Measurements from ENCODE around the gene TP53INP2.
"Not testable (repeated sequence)": the region's sequence is repeated elsewhere in the genome, so short reads cannot be mapped to it uniquely, and the experiment has no call there.

TP53INP2 gene, protein sequence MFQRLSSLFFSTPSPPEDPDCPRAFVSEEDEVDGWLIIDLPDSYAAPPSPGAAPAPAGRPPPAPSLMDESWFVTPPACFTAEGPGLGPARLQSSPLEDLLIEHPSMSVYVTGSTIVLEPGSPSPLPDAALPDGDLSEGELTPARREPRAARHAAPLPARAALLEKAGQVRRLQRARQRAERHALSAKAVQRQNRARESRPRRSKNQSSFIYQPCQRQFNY

DNA sequence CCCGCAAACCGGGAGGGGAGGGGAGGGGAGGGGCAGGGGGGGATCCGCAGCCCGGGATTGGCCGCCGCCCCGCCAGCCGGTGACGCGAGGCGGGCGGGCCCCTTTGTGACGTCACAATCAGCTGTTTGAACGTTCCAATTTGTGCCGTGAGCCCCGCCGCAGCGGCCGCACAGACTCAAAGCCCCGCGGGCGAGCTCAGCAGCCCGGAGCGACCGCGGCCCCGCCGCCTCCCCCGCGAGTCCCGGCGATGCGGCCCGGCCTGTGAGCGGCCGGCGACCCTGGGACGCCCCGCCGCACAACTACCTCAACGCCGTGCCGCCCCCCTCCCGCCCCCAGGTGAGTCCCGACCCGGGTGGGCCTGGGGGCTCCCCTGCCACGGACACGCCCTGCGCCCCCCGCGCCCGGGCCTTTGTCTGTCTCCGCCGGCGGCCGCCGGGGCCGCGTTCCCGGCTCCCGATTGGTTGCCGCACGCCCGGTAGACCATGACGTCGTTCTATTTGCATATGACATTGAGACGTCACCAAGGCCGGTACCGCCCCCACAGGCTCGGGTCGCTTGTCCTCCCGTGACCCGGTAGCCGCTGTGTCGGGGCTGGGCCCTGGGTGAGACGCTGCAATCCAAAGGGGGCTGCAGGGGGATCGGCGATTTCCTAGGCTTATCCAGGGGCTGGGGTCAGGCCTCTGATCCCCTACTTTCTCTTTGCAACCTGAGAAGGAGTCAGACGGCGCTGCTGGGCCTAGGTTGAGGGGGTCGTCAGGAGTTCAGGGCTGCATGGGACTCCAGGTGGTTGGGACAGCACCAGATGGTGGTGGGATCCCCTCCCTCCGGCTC lies at the start of gene TP53INP2:
Gene TP53INP2, plus strand, starts transcription at position 168 of the 831 bp plus-strand sequence. CDS start 4,396 bp downstream, outside the sequence.
- peak; percentile 48 to 80 (median 54) for DNase-seq

DNA sequence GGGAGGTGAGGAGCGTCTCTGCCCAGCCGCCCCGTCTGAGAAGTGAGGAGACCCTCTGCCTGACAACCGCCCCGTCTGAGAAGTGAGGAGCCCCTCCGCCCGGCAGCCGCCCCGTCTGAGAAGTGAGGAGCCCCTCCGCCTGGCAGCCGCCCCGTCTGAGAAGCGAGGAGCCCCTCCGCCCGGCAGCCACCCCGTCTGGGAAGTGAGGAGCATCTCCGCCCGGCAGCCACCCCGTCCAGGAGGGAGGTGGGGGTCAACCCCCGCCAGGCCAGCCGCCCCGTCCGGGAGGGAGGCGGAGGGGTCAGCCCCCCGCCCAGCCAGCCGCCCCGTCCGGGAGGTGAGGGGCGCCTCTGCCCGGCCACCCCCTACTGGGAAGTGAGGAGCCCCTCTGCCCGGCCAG lies 45.5 kb upstream of the TP53INP2 start:
- not testable (repeated sequence) for DNase-seq

DNA sequence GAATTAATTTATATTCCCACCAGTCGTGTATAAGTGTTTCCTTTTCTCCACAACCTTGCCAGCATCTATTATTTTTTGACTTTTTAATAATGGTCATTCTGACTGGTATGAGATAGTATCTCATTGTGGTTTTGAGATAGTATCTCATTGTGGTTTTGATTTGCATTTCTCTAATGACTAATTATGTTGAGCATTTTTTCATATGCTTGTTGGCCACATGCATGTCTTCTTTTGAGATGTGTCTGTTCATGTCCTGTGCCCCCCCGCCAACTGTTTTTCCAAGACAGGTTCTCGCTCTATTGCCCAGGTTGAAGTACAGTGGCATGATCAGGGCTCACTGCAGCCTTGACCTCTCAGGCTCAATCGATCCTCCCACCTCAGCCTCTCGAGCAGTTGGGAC lies 42.3 kb upstream of the TP53INP2 start:
- DNase-seq = not testable (repeated sequence)

DNA sequence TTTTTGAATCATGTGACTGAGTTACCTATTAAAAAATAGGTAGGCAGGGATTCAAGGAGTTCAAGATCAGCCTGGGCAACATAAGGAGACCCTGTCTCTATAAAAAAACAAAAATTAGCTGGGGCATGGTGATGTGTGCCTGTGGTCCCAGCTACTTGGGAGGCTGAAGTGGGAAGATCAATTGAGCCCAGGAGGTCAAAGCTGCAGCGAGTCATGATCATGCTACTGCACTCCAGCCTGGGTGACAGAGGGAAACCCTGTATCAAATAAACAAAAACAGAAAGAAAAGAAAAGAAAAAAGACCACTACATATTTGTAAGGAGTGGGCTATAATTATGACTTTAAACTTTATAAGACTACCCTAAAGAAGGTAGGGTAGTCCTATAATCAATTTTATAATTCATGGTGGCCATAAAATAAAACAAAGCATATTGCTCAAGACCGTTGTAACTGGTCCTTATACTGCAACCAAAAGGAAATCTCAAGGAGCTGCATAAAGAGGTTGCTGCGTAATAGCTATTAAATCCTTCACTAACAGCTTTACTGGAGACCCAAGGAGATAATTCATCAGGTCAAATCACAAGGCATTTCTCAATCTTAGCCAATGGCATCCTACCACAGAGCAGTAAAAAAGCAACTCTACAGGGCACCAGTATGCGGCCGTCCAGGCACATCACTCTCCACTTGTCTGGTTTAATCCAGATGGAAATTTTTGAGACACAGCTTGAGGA lies 40.8 kb upstream of the TP53INP2 start:
- no peak for DNase-seq

DNA sequence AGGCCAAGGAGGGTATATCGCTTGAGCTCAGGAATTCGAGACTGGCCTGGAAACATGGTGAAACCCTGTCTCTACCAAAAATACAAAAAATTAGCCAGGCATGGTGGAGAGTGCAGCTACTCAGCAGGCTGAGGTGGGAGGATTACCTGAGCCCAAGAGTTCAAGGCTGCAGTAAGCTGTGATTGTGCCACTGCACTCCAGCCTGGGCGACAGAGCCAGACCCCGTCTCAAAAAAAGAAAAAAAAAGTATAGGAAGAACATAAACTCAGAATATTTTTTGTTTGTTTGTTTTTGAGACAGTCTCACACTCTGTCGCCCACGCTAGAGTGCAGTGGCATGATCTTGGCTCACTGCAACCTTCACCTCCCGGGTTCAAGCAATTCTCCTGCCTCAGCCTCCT lies 39.4 kb upstream of the TP53INP2 start:
- not testable (repeated sequence) for DNase-seq

DNA sequence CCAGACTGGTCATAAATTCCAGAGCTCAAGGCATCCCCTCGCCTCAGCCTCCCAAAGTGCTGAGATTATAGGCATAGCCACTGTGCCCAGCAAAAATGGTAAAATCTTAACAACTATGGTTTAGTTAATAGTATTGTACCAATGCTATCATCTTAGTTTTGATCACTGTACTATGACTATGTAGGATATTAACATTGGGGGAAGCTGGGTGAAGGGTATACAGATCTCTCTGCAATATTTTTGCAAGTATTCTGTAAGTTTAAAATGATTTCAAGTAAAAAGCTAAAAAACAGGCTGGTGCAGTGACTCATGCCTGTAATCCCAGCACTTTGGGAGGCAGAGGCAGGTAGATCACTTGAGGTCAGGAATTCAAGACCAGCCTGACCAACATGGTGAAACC lies 35.0 kb upstream of the TP53INP2 start:
- no peak for DNase-seq

DNA sequence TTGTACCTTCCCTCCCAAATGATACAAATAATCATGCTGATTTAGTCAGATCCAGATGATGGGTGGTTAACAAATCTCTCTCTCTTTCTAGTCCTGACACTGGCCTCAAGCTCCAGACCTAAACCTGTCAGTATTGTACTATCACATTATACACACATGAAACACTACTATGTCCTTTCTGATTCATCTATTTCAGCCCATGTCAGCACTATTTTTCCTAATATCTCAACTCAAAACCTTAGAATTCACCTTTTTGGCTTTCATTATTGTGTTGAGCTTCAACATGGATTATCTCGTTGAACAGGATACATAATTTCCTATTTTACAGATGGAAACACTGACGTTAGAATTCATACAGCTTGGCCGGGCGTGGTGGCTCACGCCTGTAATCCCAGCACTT lies 30.7 kb upstream of the TP53INP2 start:
- DNase-seq = no peak

DNA sequence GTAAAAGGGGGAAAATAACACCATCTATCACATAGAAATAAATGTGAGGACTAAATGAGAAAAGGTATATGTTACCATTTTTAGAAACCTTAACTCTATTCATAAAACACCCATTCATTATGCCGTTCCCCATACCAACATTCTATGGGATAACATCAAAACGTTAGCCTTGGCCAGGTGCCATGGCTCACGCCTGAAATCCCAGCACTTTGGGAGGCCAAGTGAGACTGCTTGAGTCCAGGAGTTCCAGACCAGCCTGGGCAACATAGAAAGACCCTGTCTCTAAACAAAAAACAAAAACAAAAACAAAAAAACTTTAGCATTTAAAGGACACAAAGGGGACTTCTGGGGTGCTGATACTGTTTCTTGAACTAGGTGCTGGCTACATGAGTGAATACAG lies 28.6 kb upstream of the TP53INP2 start:
- DNase-seq = no peak

DNA sequence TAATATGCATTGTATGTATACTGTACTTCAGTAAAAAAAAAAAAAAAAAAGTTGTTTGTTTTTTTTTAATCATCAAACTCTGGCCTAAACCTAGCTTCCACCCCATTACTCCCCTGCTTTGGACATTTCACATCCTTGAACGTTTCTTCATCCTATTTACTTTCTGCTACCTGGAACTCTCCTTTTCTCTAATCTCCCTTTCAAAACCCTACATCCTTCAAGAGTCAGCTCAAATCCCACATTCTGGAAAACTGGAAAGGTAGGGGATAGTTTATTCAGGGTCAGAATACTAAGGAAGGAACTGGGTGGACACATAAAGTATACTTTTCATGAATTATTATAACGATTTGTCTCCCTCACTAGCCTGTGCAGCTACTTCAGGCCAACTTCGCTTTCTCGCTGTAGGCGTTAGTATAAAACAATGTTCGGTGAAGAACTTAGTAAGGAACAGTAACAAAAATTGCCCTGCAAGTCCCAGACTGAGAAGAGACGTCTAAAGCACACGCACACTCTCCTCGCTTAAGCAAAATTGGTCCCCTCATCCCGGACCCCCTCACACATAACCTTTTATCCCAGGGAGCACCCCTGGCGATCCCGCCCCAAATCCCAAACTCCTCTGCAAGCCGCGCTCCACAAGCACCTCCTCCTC lies 28.0 kb upstream of the TP53INP2 start:
- DNase-seq = no peak

DNA sequence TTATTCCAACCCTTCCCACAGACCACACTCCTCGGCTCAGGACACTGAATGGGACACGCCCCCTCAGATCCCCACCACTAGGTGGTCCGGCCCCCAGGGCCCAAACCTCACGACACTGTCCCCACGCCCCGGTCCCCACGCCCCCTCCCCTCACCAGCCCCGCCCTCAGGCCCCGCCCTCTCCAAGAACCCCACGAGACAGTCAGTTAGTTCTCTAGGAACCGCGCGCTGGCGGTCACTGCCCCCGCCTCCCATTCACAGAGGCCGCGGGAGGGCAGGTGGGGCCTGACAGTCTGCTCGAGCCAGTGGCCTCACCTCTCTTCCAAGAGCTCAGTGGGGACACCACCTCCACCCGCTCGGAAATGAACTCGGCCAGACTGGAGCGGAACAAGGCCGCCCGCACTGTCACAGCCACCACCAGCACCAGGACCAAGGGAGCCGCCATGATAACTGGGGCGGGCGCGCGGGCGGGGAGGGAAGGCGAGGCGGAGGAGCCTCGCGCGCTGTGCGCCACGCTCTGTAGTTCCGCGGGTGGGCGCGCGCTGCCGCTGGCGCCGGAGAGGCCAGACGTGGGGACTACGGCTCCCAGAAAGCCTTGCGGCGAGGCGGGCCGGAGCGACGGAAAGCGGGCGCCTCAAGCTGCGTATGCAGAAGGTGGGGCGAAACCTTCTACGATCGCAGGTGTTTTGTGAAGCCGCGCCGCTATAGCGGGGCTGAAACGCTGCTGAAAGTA lies 27.3 kb upstream of the TP53INP2 start, which contains the start of gene PIGU:
Gene PIGU, minus strand, starts transcription at position 451 of the 732 bp plus-strand sequence. Its CDS starts 7 bp downstream, at position 444.
- DNase-seq = peak; percentile 83 to 96 (median 90)

DNA sequence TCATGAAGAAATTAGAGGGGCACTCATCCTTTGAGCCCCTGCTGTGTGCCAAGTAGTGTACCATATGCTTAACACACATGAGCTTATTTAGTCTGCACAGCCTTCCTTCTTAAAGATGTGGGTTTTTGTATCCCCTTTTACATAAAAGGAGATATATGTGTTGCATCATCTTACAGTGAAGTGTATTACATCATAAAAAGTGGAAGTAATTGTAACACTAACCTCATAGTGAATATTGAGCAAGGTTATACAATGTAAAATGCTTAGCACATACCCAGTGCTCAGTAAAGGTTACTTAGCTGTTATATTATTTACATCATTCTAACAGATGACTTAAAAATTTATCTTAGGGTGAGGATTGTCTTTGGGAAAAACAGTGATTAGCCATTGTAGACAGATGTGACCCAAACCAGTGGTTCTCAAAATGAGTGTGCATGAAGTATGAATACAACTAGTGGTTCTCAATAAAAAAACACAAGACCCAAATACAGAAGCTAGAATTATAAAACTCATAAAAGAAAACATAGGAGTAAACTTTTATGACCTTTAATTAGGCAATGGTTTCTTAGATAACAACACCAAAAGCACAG lies 23.5 kb upstream of the TP53INP2 start:
- no peak for DNase-seq

DNA sequence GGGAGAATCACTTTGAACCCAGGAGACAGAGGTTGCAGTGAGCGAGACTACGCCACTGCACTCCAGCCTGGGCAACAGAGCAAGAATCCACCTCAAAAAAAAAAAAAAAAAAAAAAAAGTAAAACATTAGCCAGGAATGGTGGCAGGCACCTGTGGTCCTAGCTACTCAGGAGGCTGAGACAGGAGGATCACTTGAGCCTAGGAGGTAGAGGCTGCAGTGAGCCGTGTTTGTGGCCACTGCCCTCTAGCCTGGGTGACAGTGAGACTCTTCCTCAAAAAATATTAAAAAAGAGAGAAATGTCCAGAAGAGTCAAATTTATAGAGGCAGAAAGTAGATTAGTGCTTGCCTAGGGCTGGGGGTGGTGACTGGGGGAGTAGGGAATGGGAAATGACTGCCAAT lies 20.5 kb upstream of the TP53INP2 start:
- no peak for DNase-seq

DNA sequence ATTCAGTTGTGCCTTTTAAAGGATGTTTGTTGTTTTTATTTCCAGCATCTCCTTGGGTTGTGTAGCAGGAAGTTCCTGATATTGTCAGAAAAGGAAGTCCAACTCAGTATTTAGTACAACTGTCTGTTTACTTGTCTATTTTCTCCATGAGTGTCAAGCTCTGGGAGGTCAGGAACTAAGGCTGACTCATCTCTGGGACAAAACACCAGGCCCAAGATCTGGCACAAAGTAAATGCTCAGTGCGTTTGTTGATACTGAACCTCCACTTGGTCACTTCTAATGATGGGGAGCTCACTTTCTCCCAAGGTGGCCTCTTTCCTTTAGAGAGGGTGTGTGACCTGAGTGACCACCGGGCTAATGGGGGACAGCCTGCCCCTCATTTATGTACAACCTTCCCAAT lies 14.7 kb upstream of the TP53INP2 start:
- DNase-seq = no peak

DNA sequence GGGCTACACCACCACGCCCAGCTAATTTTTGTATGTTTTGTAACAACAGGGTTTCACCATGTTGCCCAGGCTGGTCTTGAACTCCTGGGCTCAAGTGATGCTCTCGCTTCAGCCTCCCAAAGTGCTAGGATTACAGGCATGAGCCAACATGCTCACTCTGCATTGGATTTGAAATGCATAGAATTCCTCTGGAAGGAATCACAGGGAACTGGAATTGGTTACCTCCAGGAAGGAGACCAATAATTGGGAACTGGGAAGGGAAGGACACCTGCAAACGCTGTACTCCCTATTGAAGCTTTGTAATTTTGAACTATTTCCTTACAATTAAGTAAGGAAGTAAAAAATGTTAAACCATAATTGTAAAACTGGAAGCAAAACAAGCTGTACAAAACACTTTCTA lies 12.3 kb upstream of the TP53INP2 start:
- DNase-seq = no peak

DNA sequence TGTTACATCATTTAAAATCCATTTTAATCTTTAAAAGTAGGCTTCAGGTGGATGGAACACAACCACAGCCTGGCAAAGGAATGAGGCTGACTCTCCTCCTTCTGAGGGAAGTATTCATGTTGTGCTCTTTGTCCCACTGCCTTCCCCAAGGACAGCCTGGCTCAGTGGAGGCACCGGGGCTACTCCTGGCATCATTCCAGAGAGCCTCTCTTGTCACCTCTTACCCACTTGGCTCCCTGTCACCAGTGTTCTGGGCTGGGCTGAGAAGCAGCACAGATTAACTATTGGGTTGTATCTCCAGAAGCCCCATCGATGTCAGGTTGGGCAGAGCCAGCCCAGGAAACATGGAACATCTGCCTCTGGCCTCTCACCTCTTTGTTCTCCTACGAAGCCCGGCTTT lies 10.7 kb upstream of the TP53INP2 start:
- no peak for DNase-seq

DNA sequence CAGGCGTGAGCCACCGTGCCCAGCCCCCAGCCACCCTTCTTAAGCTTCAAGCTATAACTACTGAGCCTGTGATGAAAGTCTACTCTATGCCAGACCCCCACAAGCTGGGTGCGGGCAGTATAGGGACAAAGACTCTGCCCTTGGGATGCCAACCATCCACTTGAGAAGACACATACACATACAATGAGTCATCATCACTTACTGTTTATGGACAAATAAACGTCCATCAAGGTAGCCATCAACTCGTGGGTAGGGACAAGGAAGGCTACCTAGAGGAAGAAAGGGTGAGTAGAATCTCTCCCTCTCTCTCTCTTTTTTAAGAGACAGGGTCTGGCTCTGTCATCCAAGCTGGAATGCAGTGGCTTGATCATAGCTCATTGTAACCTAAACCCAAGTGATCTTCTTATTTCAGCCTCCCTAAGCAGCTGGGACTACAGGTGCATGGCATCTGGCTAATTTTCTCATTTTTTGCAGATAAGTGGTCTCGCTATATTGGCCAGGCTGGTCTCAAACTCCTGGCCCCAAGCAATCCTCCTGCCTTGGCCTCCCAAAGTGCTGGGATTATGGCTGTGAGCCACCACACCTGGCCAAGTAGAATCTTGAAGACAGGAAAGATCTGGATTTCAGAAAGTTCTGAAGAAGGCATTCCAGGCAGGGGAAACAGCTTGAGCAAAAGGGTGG lies 2.6 kb upstream of the TP53INP2 start:
- DNase-seq = no peak

DNA sequence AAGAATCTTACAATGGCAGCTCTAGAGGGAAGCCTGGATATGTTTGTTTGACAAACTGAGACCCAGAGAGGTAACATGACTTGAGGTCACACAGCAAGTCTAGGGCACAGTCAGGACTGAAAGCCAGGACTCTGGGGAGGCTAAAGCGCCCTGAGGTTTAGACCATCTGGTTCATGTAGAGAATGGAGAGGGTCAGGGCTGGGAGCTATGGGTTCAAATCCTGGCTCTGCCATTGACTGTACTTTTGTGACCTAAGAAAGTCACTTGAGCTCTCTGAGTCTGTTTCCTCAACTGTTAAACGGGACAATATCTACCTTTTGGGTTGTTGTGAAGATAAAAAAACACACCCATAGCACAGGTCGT lies 1.1 kb upstream of the TP53INP2 start:
- no peak for DNase-seq

DNA sequence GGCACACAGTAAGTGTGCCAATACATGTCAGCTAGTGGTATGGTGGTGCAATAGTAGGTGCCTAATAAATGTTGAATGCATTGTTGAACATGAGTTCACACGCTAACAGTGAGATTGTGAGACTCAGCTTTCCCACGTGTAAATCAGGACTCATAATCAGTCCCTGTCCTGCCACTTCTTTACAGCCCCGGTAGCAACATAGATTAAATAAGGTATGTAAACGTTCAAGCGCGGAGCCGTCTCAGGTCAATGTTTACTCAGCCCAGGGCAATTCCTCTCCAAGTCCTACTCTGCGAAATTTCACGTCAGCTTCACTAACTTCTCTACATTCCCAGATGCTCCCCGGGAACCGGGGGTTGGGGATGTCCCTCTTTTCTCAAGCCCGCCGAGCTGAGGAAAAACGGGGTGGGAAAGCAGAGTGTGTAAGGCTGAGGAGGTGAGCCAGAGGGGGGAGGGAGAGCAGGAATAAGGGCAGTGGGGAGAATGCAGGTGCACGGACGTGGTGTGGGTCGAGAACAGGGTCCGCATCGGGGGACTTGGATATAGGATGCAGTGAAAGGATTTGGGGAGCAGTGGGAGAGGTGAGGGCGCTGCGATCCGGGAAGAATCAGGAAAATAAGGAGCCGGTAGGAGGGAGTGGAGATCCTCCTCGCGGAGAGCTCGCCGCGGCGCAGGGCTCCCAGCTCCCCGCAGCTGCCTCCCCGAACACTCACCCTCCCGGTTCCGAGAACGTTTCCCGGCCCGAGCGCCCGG lies 544 bp upstream of the TP53INP2 start:
- no peak for DNase-seq

DNA sequence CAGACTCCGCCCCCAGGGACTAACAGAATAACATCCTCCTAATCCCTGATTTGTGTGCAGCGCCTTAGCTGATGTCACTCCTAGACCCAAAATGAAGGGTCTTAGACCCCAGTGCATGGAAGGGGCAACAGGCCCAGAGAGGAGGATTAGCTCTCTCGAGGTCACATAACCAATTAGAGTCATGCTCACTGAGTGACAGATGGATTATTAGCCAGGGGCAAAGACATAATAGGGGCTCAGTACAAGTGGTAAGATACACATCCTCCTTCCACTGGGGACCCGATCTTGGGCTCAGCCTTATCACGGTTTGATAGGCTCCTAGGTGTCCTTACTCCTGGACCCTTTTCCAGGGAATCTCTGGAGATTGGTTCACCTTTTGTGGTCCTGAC lies 858 bp downstream of the TP53INP2 start:
- DNase-seq = no peak

DNA sequence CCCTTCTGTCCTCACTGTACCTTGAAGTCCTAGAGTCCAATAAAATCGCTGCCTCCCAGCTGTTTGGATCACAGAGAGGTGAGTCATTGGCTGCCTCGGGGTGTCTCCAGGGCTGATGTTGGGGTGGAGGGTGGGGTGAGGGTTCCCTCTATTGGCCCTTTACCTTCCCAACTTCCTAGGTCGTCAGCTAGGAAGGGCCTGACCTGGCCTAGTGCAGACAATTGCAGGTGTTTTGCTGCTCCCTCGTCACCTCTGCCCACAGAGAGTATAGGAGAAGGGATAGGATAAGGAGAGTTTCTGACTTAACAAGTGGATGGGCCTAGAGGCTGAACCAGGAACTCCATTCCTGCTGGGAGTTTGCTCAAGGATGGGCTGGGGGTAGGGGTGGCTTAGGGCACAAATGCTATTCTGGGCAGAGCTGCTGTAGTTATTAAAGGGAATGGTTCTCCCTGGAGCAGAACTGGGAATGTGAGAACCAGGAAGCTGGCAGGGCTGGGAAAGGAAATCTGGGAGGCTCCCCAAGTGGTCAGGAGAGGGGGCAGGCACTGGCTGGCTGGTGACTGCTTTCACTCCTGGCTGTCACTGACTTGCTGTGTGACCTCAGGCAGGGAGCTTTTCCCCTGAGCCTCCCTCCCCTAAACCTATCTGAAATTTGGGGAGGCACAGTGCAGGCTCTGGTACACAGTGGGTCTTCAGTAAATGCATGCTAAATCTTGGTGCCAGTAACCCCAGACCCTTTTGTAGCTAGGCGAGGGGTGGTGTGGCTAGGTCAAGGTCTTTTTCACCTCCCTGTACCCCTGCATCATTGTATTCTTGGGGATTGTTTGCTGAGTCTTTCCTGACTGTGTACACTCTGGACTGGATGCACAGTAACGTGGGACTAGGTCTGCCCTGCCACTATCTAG lies 1.5 kb downstream of the TP53INP2 start:
- no peak for DNase-seq

Data from activated naive CD4-positive, alpha-beta T cell (primary cell).